Kidney (tissue), 14 donors: ENCODE measurements around the gene C6orf120. TPM values are rescaled to one million over a fixed set of nuclear protein-coding genes. Genes with fewer than 3 reads are reported as not detected.
A peak's percentile ranks its signal among the peaks of the same experiment; 100 is the strongest.

Experiments
- DNase-seq, 5 donors: peaks; one replicate each; pipeline ENCODE4 v3.0.0-alpha.2; 2013 to 2020
- FAIRE-seq: peaks from 2 replicates; lab custom pipeline; 2012; peaks lifted over from hg19 to GRCh38; lab: Jason Lieb, UNC
- H3K27ac ChIP-seq, 2 donors: one replicate each; pipeline ENCODE4 v1.7.0; 2013; ENCODE audit warnings: low read depth in 2 of 2, low read length in 2 of 2, inconsistent platforms in 1 of 2
- H3K27me3 ChIP-seq: one replicate; pipeline ENCODE4 v1.7.1; 2013; ENCODE audit warnings: low read length, inconsistent platforms; ENCODE audit not compliant: control insufficient read depth, insufficient read depth
- H3K36me3 ChIP-seq, 3 donors: one replicate each; pipeline versions ENCODE4 v1.7.0 to v1.7.1; 2013; ENCODE audit warnings: low read length in 3 of 3, control low read depth in 1 of 3, inconsistent platforms in 1 of 3; ENCODE audit not compliant: insufficient read depth in 3 of 3, control insufficient read depth in 2 of 3
- H3K4me1 ChIP-seq, 3 donors: one replicate each; pipeline versions ENCODE4 v1.7.0 to v1.7.1; 2013; ENCODE audit warnings: low read length in 3 of 3, inconsistent platforms in 1 of 3, low read depth in 1 of 3; ENCODE audit not compliant: control insufficient read depth in 2 of 3, insufficient read depth in 2 of 3
- H3K4me3 ChIP-seq, 3 donors: one replicate each; pipeline versions ENCODE4 v1.7.0 to v1.8.1; 2013; ENCODE audit warnings: low read length in 3 of 3, control low read depth in 1 of 3, inconsistent platforms in 1 of 3
- H3K9ac ChIP-seq, 3 donors: one replicate each; pipeline versions ENCODE4 v1.7.0 to v1.7.1; 2013; ENCODE audit warnings: low read length in 3 of 3, control low read depth in 1 of 3, inconsistent platforms in 1 of 3
- H3K9me3 ChIP-seq, 3 donors: one replicate each; pipeline versions ENCODE4 v1.7.0 to v1.7.1; 2013; ENCODE audit warnings: low read length in 3 of 3, control low read depth in 1 of 3, inconsistent platforms in 1 of 3; ENCODE audit not compliant: control insufficient read depth in 2 of 3, insufficient read depth in 1 of 3
- intact Hi-C: fragments of 100-400 bp; cut with DNase I; formaldehyde crosslinking; loops from one replicate; pipeline ENCODE4 v1.11.1; 2022
- polyA plus RNA-seq: library from polyadenylated mRNA; stranded (reverse); fragments of 350-450 nt; fragmentation: Illumina TruSeq; extraction: RNeasy Lipid Tissue Mini Kit (QIAGEN cat#74804); gene quantifications from one replicate; pipeline ENCODE4 v1.2.3, GENCODE V29; 2014; ENCODE audit warnings: low read depth, low replicate concordance; ENCODE audit not compliant: insufficient read depth
- total RNA-seq: library from RNA; stranded (reverse); fragmentation: NEBNext Ultra II Directional; extraction: Animal tissue kit (Norgen Biotek cat#: 25700); gene quantifications from one replicate; pipeline ENCODE4 v1.2.1, GENCODE V29; 2021
- TF ChIP-seq, protein P1 (sequence below): IDR thresholded peaks from 3 replicates; pipeline ENCODE4 v1.5.1; 2012; ENCODE audit warnings: mild to moderate bottlenecking, moderate library complexity, borderline replicate concordance; ENCODE audit not compliant: insufficient read depth; ENCODE audit errors: extremely low read depth
- donor health status: control.
- donor health status: control.
- donor health status: control.
- donor health status: control.
- donor health status: control.
- donor health status: DM: yes; HTN: yes; CAD: no.
- donor health status: Normal renal cell carcinoma (clear cell type).

C6orf120 gene
- total and polyA plus RNA-seq, 2 donors from 2014 or later = 10.9 to 23.1 TPM

DNA sequence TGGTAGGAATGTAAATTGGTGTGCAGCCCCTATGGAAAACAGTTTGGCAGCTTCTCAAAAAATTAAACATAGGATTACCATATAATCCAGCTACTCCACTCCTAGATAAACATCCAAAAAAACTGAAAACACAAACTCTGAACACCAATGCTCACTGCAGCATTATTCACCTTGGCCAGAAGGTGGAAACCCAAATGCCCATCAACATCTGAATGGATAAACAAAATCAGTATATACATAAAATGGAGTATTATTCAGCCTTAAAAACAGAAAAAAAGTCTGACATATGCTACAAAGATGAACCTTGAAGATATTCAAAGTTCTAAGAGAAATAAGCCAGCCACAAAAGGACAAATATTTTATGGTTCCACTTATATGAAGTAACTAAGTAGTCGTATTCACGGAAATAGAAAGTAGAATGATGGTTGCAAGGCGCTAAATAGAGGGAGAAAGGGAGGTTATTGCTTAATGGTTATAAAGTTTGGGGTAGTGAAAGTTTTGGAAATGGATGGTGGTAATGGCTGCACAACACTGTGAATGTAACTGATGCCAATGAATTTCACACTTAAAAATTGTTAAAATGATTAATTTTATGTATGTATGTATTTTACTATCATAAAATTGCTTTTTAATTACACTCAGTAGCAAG lies 18.4 kb downstream of the C6orf120 start:
- intact Hi-C loops = no loop called here
- FAIRE-seq = no peak
- H3K9ac ChIP-seq = no peak overlapping the region
- TF ChIP-seq, protein P1, sequence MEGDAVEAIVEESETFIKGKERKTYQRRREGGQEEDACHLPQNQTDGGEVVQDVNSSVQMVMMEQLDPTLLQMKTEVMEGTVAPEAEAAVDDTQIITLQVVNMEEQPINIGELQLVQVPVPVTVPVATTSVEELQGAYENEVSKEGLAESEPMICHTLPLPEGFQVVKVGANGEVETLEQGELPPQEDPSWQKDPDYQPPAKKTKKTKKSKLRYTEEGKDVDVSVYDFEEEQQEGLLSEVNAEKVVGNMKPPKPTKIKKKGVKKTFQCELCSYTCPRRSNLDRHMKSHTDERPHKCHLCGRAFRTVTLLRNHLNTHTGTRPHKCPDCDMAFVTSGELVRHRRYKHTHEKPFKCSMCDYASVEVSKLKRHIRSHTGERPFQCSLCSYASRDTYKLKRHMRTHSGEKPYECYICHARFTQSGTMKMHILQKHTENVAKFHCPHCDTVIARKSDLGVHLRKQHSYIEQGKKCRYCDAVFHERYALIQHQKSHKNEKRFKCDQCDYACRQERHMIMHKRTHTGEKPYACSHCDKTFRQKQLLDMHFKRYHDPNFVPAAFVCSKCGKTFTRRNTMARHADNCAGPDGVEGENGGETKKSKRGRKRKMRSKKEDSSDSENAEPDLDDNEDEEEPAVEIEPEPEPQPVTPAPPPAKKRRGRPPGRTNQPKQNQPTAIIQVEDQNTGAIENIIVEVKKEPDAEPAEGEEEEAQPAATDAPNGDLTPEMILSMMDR = no peak
- H3K27me3 ChIP-seq = no peaks in the 10 kb centered on the region
- H3K27ac ChIP-seq = no peak overlapping the region
- H3K4me3 ChIP-seq = no peak overlapping the region
- H3K36me3 ChIP-seq = peaks cover 0 to 6% (median 4%) of the 10 kb centered on the region in 3 donors
- H3K4me1 ChIP-seq = peaks cover 0 to 7% (median 2%) of the 10 kb centered on the region in 3 donors
- DNase-seq = no peak
- no peaks in the 10 kb centered on the region for H3K9me3 ChIP-seq

DNA sequence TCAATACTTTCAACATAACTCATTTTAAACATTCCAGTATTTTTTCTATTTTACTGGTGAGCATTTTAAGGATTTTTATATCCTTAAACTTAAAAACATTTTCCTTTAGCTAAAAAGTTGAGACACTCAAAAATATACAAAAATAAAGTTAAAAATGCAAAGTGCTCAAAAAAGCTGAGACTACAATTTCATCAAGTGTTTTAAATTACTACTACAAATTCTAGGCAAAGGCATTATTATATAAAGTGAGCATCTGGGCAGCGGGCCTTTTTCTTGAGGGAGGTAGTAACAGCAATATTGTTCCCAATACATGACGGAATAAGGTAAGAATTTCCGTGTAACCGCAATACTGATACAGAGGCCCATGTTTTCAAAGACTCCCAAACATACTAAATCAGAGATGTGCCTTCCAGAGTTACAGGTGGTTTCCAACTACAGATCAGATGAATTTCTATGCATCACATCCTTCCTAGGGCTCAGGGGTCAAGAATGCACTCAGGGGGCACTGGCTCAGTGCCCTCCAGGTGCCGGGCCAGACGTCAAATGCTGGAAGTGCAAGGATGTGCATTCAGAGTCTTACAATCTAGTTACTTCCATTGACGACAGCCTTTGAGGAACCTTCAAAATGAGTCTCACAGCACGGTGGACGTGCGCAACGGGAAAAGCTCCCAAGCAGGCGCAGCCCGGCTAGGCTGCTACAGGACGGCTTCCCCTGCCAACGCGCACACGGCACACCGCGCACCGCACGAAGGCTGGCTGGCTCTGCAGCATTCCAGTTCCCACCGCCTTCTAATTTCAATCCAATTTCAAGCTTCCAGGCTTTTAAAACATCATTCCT lies 20.7 kb downstream of the C6orf120 start:
- peak overlapping the region; percentile 50 to 89 (median 86) for H3K9ac ChIP-seq
- peak overlapping the region; percentile 82 to 94 (median 84) for H3K4me3 ChIP-seq
- no peaks in the 10 kb centered on the region for H3K36me3 ChIP-seq
- peaks cover 0 to 7% (median 2%) of the 10 kb centered on the region in 3 donors for H3K4me1 ChIP-seq
- DNase-seq (peak in 4 of 5 donors; percentile 52 to 85 (median 68)), FAIRE-seq (no peak)
- intact Hi-C loops = no loop called here
- no peaks in the 10 kb centered on the region for H3K27me3 ChIP-seq
- no peaks in the 10 kb centered on the region for H3K9me3 ChIP-seq
- TF ChIP-seq, protein P1 = no peak
- H3K27ac ChIP-seq = peak overlapping the region; percentile 79 to 84

DNA sequence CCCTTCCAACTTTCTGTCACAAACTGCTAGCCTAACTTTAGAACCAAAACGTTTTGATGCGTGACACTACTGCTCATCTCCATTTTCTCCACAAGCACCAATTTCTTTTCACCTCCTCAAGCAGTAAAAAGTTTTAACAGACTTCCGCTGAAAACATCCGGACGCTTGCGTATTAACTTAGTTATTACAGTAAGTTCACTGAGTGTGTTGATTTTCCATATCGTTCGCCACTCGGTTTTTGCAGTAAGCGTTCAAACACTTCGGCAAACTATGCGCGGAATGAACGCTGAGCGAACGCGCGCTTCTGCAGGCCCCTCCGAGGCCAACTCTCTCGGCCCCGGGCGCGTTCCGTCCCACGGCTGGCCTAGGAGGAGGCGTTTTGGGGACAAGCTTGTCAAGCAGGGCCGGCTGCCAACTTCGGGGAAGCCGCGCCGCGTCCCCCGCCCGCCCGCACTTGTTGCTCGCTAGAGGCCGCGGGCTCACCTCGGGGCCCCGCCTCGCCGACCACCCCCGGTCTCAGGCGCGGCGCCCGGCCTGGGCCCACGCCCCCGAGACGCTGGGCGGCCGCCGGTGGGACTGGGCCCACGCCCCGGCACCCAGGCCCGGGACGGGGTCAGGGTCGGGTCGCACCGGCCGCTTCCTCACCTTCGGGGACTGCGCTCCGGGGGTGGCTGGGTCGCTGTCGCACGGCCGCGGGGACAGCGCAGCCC lies 21.4 kb downstream of the C6orf120 start:
- TF ChIP-seq, protein P1 = no peak
- intact Hi-C loops = no loop called here
- H3K4me1 ChIP-seq = peaks cover 0 to 7% (median 2%) of the 10 kb centered on the region in 3 donors
- peak overlapping the region; percentile 50 to 89 (median 86) for H3K9ac ChIP-seq
- H3K9me3 ChIP-seq = no peaks in the 10 kb centered on the region
- FAIRE-seq = no peak
- no peaks in the 10 kb centered on the region for H3K27me3 ChIP-seq
- H3K4me3 ChIP-seq = peak overlapping the region; percentile 82 to 94 (median 84)
- H3K27ac ChIP-seq = peak overlapping the region; percentile 79 to 84
- H3K36me3 ChIP-seq = no peaks in the 10 kb centered on the region
- DNase-seq = peak; percentile 73 to 93 (median 86)
